HUES64 (cell line): ENCODE results near the gene GJB5.

ENCODE experiments used
- H3K27ac ChIP-seq: 2 replicates; pipeline ENCODE4 v1.7.0; 2013; ENCODE audit warnings: low read depth, low read length, inconsistent platforms
- H3K27me3 ChIP-seq: 2 replicates; pipeline ENCODE4 v1.6.1; 2013; ENCODE audit warnings: mild to moderate bottlenecking, low read length; ENCODE audit not compliant: insufficient read depth
- H3K36me3 ChIP-seq: 2 replicates; pipeline ENCODE4 v1.6.1; 2013; ENCODE audit warnings: mild to moderate bottlenecking, low read length; ENCODE audit not compliant: insufficient read depth
- H3K4me1 ChIP-seq: 2 replicates; pipeline ENCODE4 v1.6.1; 2013; ENCODE audit warnings: mild to moderate bottlenecking, low read length, moderate library complexity; ENCODE audit not compliant: insufficient read depth
- H3K4me3 ChIP-seq: 2 replicates; pipeline ENCODE4 v1.5.1; 2013; ENCODE audit warnings: mild to moderate bottlenecking, low read length, moderate library complexity
- H3K9ac ChIP-seq: 2 replicates; pipeline ENCODE4 v1.6.1; 2013; ENCODE audit warnings: mild to moderate bottlenecking, low read depth, low read length
- H3K9me3 ChIP-seq: 2 replicates; pipeline ENCODE4 v1.6.1; 2013; ENCODE audit warnings: low read depth, low read length; ENCODE audit not compliant: insufficient read depth
- WGBS: fragments of 150-250, 120-280 bp; methylation state at CpG from one replicate; pipeline ENCODE4 v1.1.7; 2013; ENCODE audit warnings: missing lambda C conversion rate; 5-methylcytosine and 5-hydroxymethylcytosine counted together

The GJB5 gene

DNA sequence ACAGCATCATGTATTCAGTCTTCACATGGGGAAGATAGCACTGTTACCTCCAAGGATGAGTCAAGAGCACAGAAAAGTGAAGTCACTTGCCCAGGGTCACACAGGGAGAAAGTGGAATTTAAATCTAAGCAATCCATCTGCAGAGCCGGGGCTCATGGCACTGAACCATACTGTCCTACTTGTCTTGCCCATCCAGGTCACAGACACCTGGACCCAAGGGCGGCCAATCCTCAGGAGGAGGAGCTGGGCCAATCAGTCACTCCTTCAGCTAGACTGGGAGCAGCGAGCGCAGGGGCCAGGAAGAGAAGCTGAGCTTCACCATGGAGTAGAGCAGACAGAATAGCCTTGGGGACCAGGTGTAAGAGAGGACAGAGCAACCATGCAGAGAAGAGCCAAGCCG, 9.2 kb upstream of the GJB5 start:
- Histone ChIP-seq H3K4me1 (peaks cover 8% of the 10 kb centered on the region), H3K27me3 (peaks cover 13% of the 10 kb centered on the region), H3K4me3 (no peak overlapping the region), H3K27ac (no peak overlapping the region), H3K9me3 (no peaks in the 10 kb centered on the region), H3K36me3 (no peaks in the 10 kb centered on the region), H3K9ac (no peak overlapping the region)
- WGBS = 81% methylated on average over 5 of the region's 5 CpGs

DNA sequence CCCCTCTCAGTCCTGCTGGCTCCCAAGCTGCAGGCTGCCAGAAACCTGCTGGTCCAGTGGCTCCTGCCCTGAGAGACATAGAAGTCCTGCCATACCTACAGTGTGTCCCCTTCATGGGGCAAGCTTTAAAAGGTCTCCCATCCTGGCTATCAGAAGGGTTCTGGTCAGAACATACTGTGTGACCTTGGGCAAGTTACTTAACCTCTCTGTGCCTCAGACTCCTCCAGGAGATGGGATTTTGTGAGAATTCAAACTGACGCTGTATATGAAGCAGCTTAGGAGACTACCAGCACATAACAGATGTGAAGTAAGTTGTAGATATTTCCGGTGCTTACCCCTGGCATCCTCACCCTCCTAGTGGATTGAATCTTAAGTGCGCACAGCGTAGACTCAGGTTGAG, 8.7 kb upstream of the GJB5 start:
- Histone ChIP-seq H3K9me3 (no peaks in the 10 kb centered on the region), H3K4me3 (no peak overlapping the region), H3K4me1 (peaks cover 8% of the 10 kb centered on the region), H3K27me3 (peaks cover 13% of the 10 kb centered on the region), H3K36me3 (no peaks in the 10 kb centered on the region), H3K9ac (no peak overlapping the region), H3K27ac (no peak overlapping the region)
- 96% methylated on average over 4 of the region's 4 CpGs for WGBS

GRCh38 chr1:34746785-34747637, 7.8 kb upstream of the GJB5 start:
- 85% methylated on average over 13 of the region's 18 CpGs for WGBS
- Histone ChIP-seq H3K4me1 (peaks cover 8% of the 10 kb centered on the region), H3K27ac (no peak overlapping the region), H3K4me3 (no peak overlapping the region), H3K36me3 (no peaks in the 10 kb centered on the region), H3K9me3 (no peaks in the 10 kb centered on the region), H3K27me3 (peaks cover 6% of the 10 kb centered on the region), H3K9ac (no peak overlapping the region)

DNA sequence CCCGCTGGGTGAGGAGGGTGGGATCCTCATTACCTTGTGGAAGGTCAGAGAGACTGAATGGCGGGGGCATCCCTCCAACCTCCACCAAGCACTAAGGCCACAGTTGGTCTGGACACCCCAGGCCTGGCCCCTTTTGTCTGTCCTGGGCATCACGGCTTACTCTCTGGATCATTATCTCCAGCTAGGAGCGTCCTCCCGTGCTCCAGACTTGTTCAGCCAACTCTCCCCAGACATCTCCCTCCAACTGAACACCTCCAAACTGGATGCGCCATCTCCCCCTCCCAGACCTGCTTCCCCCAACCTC, 7.3 kb upstream of the GJB5 start:
- Histone ChIP-seq H3K36me3 (no peaks in the 10 kb centered on the region), H3K9me3 (no peaks in the 10 kb centered on the region), H3K4me3 (no peak overlapping the region), H3K27ac (no peak overlapping the region), H3K9ac (no peak overlapping the region), H3K4me1 (peaks cover 8% of the 10 kb centered on the region), H3K27me3 (0 out of 2 replicates have a peak, but pooled peaks cover under 1% of the 10 kb centered on the region)
- WGBS = 88% methylated on average over 5 of the region's 6 CpGs

GRCh38 chr1:34749992-34750391, 4.9 kb upstream of the GJB5 start:
- WGBS = 46% methylated on average over 8 of the region's 8 CpGs
- Histone ChIP-seq H3K27ac (no peak overlapping the region), H3K4me3 (no peak overlapping the region), H3K4me1 (peaks cover 8% of the 10 kb centered on the region), H3K36me3 (no peaks in the 10 kb centered on the region), H3K9me3 (no peaks in the 10 kb centered on the region), H3K27me3 (no peaks in the 10 kb centered on the region), H3K9ac (no peak overlapping the region)

- Histone ChIP-seq H3K4me3 (no peak overlapping the region), H3K36me3 (no peaks in the 10 kb centered on the region), H3K27me3 (no peaks in the 10 kb centered on the region), H3K9me3 (no peaks in the 10 kb centered on the region), H3K9ac (no peak overlapping the region), H3K27ac (no peak overlapping the region), H3K4me1 (peaks cover 8% of the 10 kb centered on the region)
- WGBS = 95% methylated on average over 5 of the region's 5 CpGs
These were observed 4.2 kb upstream of the GJB5 start for GRCh38 chr1:34750610-34751009.

DNA sequence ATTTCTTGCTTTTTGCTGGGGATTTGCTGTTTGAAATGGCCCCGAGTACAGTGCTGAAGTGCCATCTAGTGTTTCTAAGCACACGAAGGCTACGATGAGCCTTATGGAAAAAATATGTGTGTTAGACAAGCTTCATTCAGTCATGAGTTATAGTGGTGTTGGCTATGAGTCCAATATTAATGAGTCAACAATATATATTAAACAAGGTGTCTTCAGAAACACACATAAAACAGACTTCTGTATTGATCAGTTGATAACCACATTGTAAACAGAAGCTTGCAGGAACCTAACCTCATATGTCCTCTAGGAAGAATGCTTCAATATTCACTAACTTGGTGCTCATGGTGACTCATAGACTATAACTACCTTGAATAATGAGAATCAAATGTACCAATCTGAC, 1.7 kb upstream of the GJB5 start:
- no peaks in the 10 kb centered on the region for H3K27me3 ChIP-seq
- H3K4me1 ChIP-seq = peaks cover 8% of the 10 kb centered on the region
- H3K9me3 ChIP-seq = no peaks in the 10 kb centered on the region
- H3K4me3 ChIP-seq = no peak overlapping the region
- no peak overlapping the region for H3K27ac ChIP-seq
- 90% methylated on average over 3 of the region's 3 CpGs for WGBS
- no peak overlapping the region for H3K9ac ChIP-seq
- no peaks in the 10 kb centered on the region for H3K36me3 ChIP-seq

DNA sequence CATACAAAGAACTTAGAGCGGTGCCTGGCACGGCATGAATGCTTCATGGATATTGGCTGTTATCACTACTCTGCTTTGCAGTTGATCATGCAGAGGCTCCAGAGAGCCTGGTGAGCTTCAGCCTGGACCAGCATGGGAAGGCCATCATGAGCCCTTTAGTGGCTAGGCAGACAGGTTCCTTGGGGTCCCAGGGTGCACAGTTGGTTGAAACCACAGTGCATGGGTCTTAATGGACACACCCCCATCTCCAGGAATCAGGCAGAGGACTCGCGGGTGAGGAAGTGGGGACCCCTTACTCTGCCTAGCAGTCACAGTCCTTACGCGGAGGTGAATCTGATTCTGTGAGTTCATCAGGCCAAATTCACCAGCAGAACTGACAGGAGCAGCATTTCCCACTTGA, 1.1 kb downstream of the GJB5 start:
- no peak overlapping the region for H3K4me3 ChIP-seq
- WGBS = 97% methylated on average over 6 of the region's 6 CpGs
- H3K9ac ChIP-seq = no peak overlapping the region
- no peak overlapping the region for H3K27ac ChIP-seq
- no peaks in the 10 kb centered on the region for H3K9me3 ChIP-seq
- no peaks in the 10 kb centered on the region for H3K36me3 ChIP-seq
- H3K4me1 ChIP-seq = no peaks in the 10 kb centered on the region
- no peaks in the 10 kb centered on the region for H3K27me3 ChIP-seq

DNA sequence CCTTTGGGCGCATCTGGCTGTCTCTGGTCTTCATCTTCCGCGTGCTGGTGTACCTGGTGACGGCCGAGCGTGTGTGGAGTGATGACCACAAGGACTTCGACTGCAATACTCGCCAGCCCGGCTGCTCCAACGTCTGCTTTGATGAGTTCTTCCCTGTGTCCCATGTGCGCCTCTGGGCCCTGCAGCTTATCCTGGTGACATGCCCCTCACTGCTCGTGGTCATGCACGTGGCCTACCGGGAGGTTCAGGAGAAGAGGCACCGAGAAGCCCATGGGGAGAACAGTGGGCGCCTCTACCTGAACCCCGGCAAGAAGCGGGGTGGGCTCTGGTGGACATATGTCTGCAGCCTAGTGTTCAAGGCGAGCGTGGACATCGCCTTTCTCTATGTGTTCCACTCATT, 2.5 kb downstream of the GJB5 start:
- Histone ChIP-seq H3K4me1 (no peaks in the 10 kb centered on the region), H3K27me3 (no peaks in the 10 kb centered on the region), H3K27ac (no peak overlapping the region), H3K36me3 (no peaks in the 10 kb centered on the region), H3K9me3 (no peaks in the 10 kb centered on the region), H3K9ac (no peak overlapping the region), H3K4me3 (no peak overlapping the region)
- WGBS = 95% methylated on average over 21 of the region's 21 CpGs

GRCh38 chr1:34758751-34759150, 3.9 kb downstream of the GJB5 start:
- H3K27ac ChIP-seq = no peak overlapping the region
- H3K4me3 ChIP-seq = no peak overlapping the region
- no peaks in the 10 kb centered on the region for H3K27me3 ChIP-seq
- H3K9ac ChIP-seq = no peak overlapping the region
- H3K4me1 ChIP-seq = peaks cover 5% of the 10 kb centered on the region
- 89% methylated on average over 4 of the region's 4 CpGs for WGBS
- no peaks in the 10 kb centered on the region for H3K9me3 ChIP-seq
- H3K36me3 ChIP-seq = no peaks in the 10 kb centered on the region

- H3K9me3 ChIP-seq = no peaks in the 10 kb centered on the region
- H3K27ac ChIP-seq = no peak within 1 kb of the TSS
- H3K36me3 ChIP-seq = no peaks in the 10 kb centered on the region
- 69% methylated on average over 10 of the region's 10 CpGs for WGBS
- H3K27me3 ChIP-seq = no peaks in the 10 kb centered on the region
- peaks cover 5% of the 10 kb centered on the region for H3K4me1 ChIP-seq
- H3K9ac ChIP-seq = no peak within 1 kb of the TSS
- no peak within 1 kb of the TSS for H3K4me3 ChIP-seq
These were observed 4.9 kb downstream of the GJB5 start, which contains the start of gene GJB4 for GRCh38 chr1:34759503-34760357. TSS of gene GJB4 (plus strand) at chr1:34759740. CDS start at chr1:34761255, 1,515 bp downstream.
